ENCODE measurements around the gene ATP8B3. TPM values are rescaled to one million over a fixed set of nuclear protein-coding genes. Genes with fewer than 3 reads are reported as not detected.

ATP8B3 gene
- polyA plus RNA-seq, 2 of the 4 experiments (the other 2 are of a cell fraction), result 2.7 to 3.9 TPM

DNA sequence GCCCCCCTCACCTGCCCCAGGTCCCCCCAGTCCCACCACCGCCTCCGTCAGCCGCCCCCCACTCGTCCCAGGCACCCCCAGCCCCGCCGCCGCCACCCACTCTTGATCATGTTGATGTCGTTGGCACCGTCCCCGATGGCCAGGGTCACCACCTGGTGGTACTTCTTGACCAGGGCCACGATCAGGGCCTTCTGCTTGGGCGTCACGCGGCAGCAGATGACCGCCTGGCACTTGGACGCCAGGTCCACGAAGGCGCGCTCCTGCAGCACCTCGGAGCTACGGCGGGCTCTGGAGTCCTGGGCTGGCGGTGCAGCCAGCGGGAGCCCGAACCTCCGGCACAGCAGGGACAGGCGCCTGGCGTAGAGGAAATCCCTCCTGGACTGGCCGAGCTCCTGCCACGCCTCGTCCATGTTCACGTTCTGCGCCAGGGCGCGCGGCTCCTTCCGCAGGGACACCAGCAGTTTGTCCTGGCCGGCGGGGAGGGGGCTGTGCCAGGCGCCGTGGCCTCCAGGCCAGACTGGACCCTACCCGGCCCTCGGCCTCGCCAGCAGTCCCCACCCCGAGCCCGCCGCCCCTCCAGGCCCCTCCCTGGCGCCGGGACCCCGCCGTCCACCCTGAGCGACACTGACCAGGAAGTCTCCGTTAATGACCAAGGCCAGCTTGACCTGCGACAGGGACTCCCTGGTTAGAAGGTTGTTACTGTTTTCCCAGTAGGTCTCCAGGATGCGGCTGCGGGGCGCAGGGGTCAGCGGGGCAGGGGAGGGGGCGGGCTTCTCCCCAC lies 22.6 kb downstream of the ATP8B3 start:
- CTCF ChIA-PET, result interaction anchor here (0.6 to 8.1 kb wide), 7 partner anchors 25 to 244 kb away, joined by 3 to 55 read pairs (median 3); no protein-coding TSS in a partner anchor
- Histone ChIP-seq H3K4me2 (peak overlapping the region; percentile 80), H3K4me3 (peak overlapping the region; percentile 40), H3K27ac (peak overlapping the region; percentile 54 to 84; a peak in 5 of 6 replicates), H3K4me1 (no peaks in the 10 kb centered on the region), H3K9me3 (no peaks in the 10 kb centered on the region)
- 0% methylated on average over 5 of the region's 59 CpGs for WGBS (ENCODE audit: missing lambda C conversion rate)
- no peak for TF ChIP-seq EHF (CRISPR knock-in tag; IDR thresholded peaks at IDR 0.05)
- no peak for TF ChIP-seq REST (IDR thresholded peaks at IDR 0.05)
- no peak for TF ChIP-seq HMGXB4 (CRISPR knock-in tag; IDR thresholded peaks at IDR 0.05; ENCODE audit: borderline replicate concordance)
- TF ChIP-seq, protein P1, sequence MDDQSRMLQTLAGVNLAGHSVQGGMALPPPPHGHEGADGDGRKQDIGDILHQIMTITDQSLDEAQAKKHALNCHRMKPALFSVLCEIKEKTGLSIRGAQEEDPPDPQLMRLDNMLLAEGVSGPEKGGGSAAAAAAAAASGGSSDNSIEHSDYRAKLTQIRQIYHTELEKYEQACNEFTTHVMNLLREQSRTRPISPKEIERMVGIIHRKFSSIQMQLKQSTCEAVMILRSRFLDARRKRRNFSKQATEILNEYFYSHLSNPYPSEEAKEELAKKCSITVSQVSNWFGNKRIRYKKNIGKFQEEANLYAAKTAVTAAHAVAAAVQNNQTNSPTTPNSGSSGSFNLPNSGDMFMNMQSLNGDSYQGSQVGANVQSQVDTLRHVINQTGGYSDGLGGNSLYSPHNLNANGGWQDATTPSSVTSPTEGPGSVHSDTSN (IDR thresholded peaks at IDR 0.05), result no peak
- no peak for TF ChIP-seq SMC3 (IDR thresholded peaks at IDR 0.05)
- TF ChIP-seq RARB (CRISPR knock-in tag; IDR thresholded peaks at IDR 0.05), result no peak
- TF ChIP-seq MAX (IDR thresholded peaks at IDR 0.05), result 0 out of 2 replicates have a peak, but pooled peaks have one; percentile 29
- no peak for TF ChIP-seq PHF8 (IDR thresholded peaks at IDR 0.05; ENCODE audit: borderline replicate concordance, low read depth)
- DNase-seq (ENCODE audit: low read depth in 1 of 2, low spot score in 1 of 2) (peak in 1 of 2 experiments; percentile 60), FAIRE-seq (no peak), ATAC-seq (peak; percentile 43 to 66; a peak in 5 of 6 replicates)
- POLR2A ChIA-PET, result no interaction called here

DNA sequence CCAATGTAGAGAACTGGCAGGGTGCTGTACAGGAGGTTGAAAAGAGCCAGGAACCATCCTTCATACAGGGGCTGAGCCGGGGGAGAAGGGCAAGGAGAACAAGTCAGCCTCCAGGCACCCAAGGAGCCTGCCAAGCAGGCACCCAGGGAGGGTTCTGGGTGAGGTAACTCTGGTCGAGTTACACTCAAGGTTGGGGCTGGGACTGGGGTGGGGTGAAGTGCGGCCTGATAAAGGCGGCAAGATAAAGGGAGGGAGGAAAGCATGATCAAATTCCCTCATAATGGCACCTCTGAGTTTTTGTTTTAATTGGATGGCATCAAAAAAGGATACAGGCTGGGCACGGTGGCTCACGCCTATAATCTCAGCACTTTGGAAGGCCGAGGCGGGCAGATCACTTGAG lies 25.0 kb downstream of the ATP8B3 start:
- no peak for FAIRE-seq
- Histone ChIP-seq H3K4me3 (no peak overlapping the region), H3K9me3 (peaks cover 3% of the 10 kb centered on the region), H3K27ac (no peak overlapping the region), H3K4me2 (no peak overlapping the region), H3K4me1 (no peaks in the 10 kb centered on the region)
- POLR2A ChIA-PET, result no interaction called here
- CTCF ChIA-PET, result interaction anchor here (1.4 to 9.1 kb wide), 3 partner anchors 8 to 115 kb away, joined by 5 to 90 read pairs (median 55); no protein-coding TSS in a partner anchor
- no peak for ATAC-seq
- 77% methylated on average over 7 of the region's 8 CpGs for WGBS (ENCODE audit: missing lambda C conversion rate)
- no peak for DNase-seq (ENCODE audit: low read depth in 1 of 2, low spot score in 1 of 2)
- TF ChIP-seq, protein P2, sequence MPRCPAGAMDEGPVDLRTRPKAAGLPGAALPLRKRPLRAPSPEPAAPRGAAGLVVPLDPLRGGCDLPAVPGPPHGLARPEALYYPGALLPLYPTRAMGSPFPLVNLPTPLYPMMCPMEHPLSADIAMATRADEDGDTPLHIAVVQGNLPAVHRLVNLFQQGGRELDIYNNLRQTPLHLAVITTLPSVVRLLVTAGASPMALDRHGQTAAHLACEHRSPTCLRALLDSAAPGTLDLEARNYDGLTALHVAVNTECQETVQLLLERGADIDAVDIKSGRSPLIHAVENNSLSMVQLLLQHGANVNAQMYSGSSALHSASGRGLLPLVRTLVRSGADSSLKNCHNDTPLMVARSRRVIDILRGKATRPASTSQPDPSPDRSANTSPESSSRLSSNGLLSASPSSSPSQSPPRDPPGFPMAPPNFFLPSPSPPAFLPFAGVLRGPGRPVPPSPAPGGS (IDR thresholded peaks at IDR 0.05), result no peak
- TF ChIP-seq JUN (IDR thresholded peaks at IDR 0.05), result no peak
- no peak for TF ChIP-seq HOXB5 (CRISPR knock-in tag; IDR thresholded peaks at IDR 0.05)
- TF ChIP-seq RCOR1 (IDR thresholded peaks at IDR 0.05; ENCODE audit: low read depth, low read length), result no peak
- TF ChIP-seq, protein P3, sequence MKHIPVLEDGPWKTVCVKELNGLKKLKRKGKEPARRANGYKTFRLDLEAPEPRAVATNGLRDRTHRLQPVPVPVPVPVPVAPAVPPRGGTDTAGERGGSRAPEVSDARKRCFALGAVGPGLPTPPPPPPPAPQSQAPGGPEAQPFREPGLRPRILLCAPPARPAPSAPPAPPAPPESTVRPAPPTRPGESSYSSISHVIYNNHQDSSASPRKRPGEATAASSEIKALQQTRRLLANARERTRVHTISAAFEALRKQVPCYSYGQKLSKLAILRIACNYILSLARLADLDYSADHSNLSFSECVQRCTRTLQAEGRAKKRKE (CRISPR knock-in tag; IDR thresholded peaks at IDR 0.05; ENCODE audit: low read depth), result no peak
- TF ChIP-seq RFX5 (IDR thresholded peaks at IDR 0.05), result no peak
- TF ChIP-seq RARB (CRISPR knock-in tag; IDR thresholded peaks at IDR 0.05), result no peak
- no peak for TF ChIP-seq SREBF2 (IDR thresholded peaks at IDR 0.05)
- TF ChIP-seq CHD4 (IDR thresholded peaks at IDR 0.05; ENCODE audit: borderline replicate concordance), result no peak
- no peak for TF ChIP-seq JUNB (IDR thresholded peaks at IDR 0.05)
- TF ChIP-seq EP300 (IDR thresholded peaks at IDR 0.05), result no peak
- TF ChIP-seq NFE2L2 (conservative IDR thresholded peaks at IDR 0.05; ENCODE audit: low read length), result no peak
- TF ChIP-seq FOSL2 (IDR thresholded peaks at IDR 0.05), result no peak
- no peak for TF ChIP-seq FOSL2 (CRISPR knock-in tag; IDR thresholded peaks at IDR 0.05)
- TF ChIP-seq MAFK (IDR thresholded peaks at IDR 0.05; ENCODE audit: partially characterized antibody), result no peak
